CMK (cell line): ENCODE measurements around the gene SAMD14.

Experiments used
- DNase-seq: peaks from one replicate; pipeline ENCODE4 v3.0.0-alpha.2; 2010; ENCODE audit warnings: low read depth

SAMD14 gene

DNA sequence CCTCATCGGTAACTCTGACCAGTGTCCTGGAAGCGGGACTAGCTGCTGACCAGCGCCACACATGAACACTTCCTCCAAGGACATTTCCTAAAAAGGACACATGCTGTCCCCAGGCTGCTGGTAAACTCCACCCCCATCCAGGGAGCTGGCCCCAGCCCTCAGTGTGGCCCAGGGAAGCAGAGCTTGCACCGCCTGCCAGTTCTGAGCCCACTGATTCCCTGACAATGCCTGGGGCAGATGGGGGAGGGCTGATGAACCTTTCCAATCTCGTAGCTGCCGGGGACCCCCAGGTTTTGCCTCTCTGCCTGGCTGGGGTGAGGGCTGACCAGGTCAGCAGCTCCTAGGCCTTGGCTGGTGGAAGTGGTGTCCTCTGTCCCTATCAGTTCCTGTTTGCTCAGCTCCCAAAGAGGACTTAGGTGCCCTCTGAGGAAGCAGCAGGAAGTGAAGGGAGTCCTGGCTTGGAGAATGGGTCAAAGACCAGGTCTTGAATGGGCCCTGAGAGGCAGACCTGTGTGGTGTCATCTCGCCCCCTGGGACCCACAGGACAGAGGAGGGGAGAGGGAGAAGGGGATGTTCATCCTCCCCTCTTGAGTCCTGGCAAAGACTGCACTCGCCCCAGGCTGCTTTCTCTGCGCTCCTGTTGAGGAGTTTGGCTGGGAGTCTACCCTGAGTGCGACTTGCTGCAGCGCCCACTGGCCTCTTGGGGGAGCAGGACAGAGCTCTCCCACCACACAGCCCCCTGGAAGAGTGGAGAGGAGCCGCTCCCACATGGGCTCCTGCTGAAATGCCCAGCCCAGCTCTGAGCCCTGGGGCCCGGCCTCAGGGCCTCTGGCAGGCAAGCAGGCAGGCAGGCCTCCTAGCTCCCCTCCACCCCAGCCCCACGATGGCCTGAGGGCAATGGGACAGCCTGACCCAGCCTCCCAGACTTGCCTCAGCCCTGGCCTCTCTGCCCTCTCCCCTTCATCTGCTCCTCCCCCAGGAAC, 18.0 kb downstream of the SAMD14 start:
- DNase-seq: no peak

GRCh38 chr17:50110591-50111349, 19.2 kb downstream of the SAMD14 start:
- DNase-seq: no peak

DNA sequence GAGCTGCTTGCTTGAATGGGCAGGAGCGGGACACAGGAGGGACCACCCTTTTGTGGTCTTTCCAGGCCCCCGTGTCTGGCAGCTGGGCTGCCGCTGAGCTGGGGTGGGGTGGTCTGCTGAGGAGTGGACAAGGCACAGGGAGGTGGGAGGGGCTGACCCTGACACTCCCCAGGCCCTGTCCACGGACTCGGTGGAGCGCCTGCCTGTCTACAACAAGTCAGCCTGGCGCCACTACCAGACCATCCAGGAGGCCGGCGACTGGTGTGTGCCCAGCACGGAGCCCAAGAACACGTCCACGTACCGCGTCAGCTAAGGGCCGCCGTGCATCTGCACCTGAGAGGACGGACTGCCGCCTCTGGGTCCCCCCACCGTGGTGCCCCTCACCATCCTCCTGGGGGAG, 20.2 kb downstream of the SAMD14 start:
- DNase-seq: no peak

DNA sequence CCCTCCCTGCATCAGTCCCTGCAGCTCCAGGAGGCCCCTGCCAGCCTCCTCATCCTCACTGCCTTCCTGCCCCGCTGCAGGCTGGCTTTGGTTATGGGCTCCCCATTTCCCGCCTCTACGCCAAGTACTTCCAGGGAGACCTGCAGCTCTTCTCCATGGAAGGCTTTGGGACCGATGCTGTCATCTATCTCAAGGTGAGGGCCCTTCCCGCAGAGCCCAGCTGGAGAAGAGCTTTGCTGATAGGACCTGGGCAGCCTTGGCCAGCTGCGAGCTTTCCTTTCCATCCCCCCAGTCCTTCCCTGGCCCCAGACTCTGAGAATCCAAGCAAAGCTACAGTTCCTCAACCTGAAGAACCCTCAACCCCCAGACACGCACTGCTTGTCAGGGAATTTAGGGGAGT, 20.8 kb downstream of the SAMD14 start:
- DNase-seq: no peak

- no peak for DNase-seq
Observed at GRCh38 chr17:50108556-50108955, 21.4 kb downstream of the SAMD14 start.

GRCh38 chr17:50107790-50108414, 22.1 kb downstream of the SAMD14 start:
- no peak for DNase-seq

DNA sequence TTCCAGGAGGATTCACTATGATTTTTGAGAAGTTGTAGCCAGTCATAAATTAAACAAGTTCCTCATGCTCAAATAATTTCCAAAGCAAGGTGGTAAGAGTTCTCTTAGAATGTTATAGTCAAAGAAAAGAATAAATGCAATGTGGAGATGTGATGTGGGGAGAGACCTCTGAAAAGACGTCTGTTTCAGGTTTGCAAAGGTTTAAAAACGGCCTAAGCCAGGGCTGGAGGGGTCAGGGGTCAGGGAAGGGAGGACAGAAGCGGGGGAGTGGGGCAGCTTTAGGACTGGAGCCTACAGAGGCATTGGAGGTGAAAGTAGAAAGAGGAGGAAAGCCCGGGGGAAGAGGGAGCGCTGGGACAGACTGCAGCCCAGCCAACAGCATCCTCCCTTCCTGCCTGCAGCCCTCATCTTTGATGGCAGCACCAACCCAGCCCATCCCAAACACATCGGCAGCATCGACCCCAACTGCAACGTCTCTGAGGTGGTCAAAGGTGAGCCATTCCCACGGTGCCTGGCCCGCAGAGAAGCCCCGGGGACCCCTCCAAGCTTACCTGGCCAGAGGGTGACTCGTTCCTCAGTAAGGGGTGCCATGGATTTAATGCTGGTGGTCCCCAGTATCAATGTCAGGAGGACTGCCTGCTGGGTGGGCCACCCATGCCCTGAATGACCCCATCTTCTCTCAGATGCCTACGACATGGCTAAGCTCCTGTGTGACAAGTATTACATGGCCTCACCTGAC, 23.4 kb downstream of the SAMD14 start:
- DNase-seq: no peak

- DNase-seq: no peak
Observed at GRCh38 chr17:50105811-50106210, 24.1 kb downstream of the SAMD14 start.

DNA sequence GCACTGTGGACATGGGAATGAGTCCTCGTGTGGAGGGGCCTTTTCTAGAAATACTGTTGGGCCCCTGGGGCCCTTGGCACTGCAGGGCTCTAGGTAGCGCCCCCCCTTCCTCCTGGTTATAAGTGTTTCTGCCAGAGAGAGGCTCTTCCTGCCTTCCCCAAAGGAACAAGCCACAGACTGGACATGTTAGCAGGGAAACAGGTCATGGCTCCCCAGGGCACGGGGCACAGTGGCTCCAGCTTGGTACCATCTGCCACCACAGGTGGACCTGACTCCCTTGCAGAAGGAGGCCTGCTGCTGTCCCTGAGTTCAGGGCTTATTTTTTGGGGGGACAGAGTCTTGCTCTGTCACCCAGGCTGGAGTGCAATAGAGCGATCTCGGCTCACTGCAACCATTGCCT, 26.0 kb downstream of the SAMD14 start:
- no peak for DNase-seq

DNA sequence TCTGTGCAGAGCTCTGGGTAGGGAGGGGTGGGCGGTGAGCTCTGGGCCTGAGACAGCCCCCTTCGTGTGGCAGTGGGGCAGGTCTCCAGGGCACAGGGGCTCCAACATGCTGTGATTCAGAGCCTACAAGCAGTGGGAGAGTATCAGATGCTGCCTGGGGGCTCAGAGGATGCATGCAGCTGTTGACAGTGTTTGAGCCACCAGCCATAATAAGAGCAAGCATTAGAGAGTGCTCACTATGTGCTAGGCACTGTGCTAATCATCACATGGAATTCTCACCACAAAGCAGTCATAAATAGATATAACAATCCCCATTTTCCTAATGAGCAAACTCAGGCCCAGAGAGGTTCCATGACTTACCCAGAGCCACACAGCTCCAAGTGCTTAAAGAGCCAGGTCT, 26.7 kb downstream of the SAMD14 start:
- no peak for DNase-seq

GRCh38 chr17:50102164-50102991, 27.6 kb downstream of the SAMD14 start:
- no peak for DNase-seq

- DNase-seq: no peak
Observed at GRCh38 chr17:50101346-50102163, 28.4 kb downstream of the SAMD14 start.

- no peak for DNase-seq
Observed at GRCh38 chr17:50100921-50101345, 29.0 kb downstream of the SAMD14 start.

- no peak for DNase-seq
Observed at GRCh38 chr17:50100480-50100883, 29.5 kb downstream of the SAMD14 start.

DNA sequence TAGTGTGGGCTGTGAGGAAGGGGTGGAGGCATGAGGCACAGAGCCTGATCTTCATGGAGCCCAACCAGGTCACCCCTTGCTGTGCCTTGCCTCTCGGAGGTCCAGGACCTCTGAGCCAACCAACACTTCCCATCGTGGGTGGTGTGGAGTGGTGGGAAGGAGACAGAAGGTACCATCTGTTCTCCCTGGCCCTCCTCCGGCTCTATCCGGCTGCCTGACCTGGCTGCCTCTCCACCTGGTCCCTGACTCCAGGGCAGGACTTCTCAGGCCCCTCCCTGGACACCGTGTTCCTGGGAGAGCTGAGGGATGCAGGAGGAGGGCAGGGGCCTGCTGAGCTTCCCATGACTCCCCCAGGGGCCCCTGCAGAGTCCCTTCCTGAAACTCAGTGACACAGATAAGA, 31.0 kb downstream of the SAMD14 start:
- no peak for DNase-seq

- DNase-seq: no peak
Observed at GRCh38 chr17:50098583-50098982, 31.4 kb downstream of the SAMD14 start.

- DNase-seq: no peak
Observed at GRCh38 chr17:50097926-50098325, 32.0 kb downstream of the SAMD14 start.

GRCh38 chr17:50097455-50097854, 32.5 kb downstream of the SAMD14 start:
- no peak for DNase-seq

GRCh38 chr17:50096758-50097157, 33.2 kb downstream of the SAMD14 start:
- DNase-seq: no peak

GRCh38 chr17:50096092-50096491, 33.9 kb downstream of the SAMD14 start:
- no peak for DNase-seq
